OCI-LY1 (cell line): ENCODE measurements around the gene CCM2.

Source experiments
- H2AFZ ChIP-seq: fragments of 200-600 bp; sonication (generic), shearing (Covaris generic); 2 replicates; pipeline ENCODE4 v1.6.0; 2014; ENCODE audit warnings: antibody characterized with exemption, mild to moderate bottlenecking, low read length
- H3F3A ChIP-seq: fragments of 200-600 bp; sonication (generic), shearing (Covaris generic); 2 replicates; pipeline ENCODE4 v1.6.0; 2014; ENCODE audit warnings: mild to moderate bottlenecking, antibody characterized with exemption, low read length, moderate library complexity; ENCODE audit not compliant: insufficient read depth
- H3K27ac ChIP-seq: fragments of 200-600 bp; sonication (generic); 2 replicates; pipeline ENCODE4 v1.5.1; 2014; ENCODE audit warnings: low read length, mixed run types, mild to moderate bottlenecking, low read depth; ENCODE audit not compliant: poor library complexity, severe bottlenecking
- H3K27me3 ChIP-seq: fragments of 200-600 bp; sonication (generic); 2 replicates; pipeline ENCODE4 v1.6.0; 2014; ENCODE audit warnings: antibody characterized with exemption, mild to moderate bottlenecking, low read length, moderate library complexity; ENCODE audit not compliant: insufficient read depth
- H3K36me3 ChIP-seq: fragments of 200-600 bp; sonication (generic); 2 replicates; pipeline ENCODE4 v1.6.1; 2014; ENCODE audit warnings: mild to moderate bottlenecking, antibody characterized with exemption, low read length, moderate library complexity, mixed read lengths; ENCODE audit not compliant: insufficient read depth
- H3K4me1 ChIP-seq: fragments of 200-600 bp; sonication (generic); 2 replicates; pipeline ENCODE4 v1.5.1; 2014; ENCODE audit warnings: mild to moderate bottlenecking, low read length, moderate library complexity; ENCODE audit not compliant: insufficient read depth, severe bottlenecking
- H3K4me2 ChIP-seq: fragments of 200-600 bp; sonication (generic), shearing (Covaris generic); 2 replicates; pipeline ENCODE4 v1.6.1; 2014; ENCODE audit warnings: low read length
- H3K4me3 ChIP-seq: fragments of 200-600 bp; sonication (generic); 2 replicates; pipeline ENCODE4 v1.5.1; 2014; ENCODE audit warnings: low read length, low read depth, mild to moderate bottlenecking, mixed read lengths; ENCODE audit not compliant: poor library complexity, severe bottlenecking
- H3K79me2 ChIP-seq: fragments of 200-600 bp; shearing (Covaris generic); 2 replicates; pipeline ENCODE4 v1.6.1; 2016; ENCODE audit warnings: mixed run types, low read length, mixed read lengths; ENCODE audit not compliant: insufficient read depth
- H3K9ac ChIP-seq: fragments of 200-600 bp; sonication (generic), shearing (Covaris generic); 2 replicates; pipeline ENCODE4 v1.6.1; 2014; ENCODE audit warnings: mild to moderate bottlenecking, low read length, mixed read lengths
- H3K9me2 ChIP-seq: fragments of 200-600 bp; sonication (generic), shearing (Covaris generic); 2 replicates; pipeline ENCODE4 v1.6.1; 2014; ENCODE audit warnings: low read depth, mild to moderate bottlenecking, low read length, mixed read lengths
- H3K9me3 ChIP-seq: fragments of 200-600 bp; shearing (Covaris generic); 2 replicates; pipeline ENCODE4 v1.6.1; 2014; ENCODE audit warnings: low read length, mixed read lengths
- H4K20me1 ChIP-seq: fragments of 200-600 bp; sonication (generic), shearing (Covaris generic); 2 replicates; pipeline ENCODE4 v1.6.0; 2016; ENCODE audit warnings: mild to moderate bottlenecking, low read length; ENCODE audit not compliant: insufficient read depth
- CTCF ChIP-seq: fragments of 200-600 bp; sonication (generic), shearing (Covaris generic); IDR thresholded peaks from 2 replicates; pipeline ENCODE4 v1.5.1; 2017; ENCODE audit warnings: mild to moderate bottlenecking, antibody characterized with exemption, low read length, moderate library complexity, mixed read lengths
- EZH2 ChIP-seq: fragments of 200-600 bp; sonication (generic), shearing (Covaris generic); IDR thresholded peaks from 2 replicates; pipeline ENCODE4 v1.8.0; 2017; ENCODE audit warnings: borderline replicate concordance, mixed run types, mild to moderate bottlenecking, antibody characterized with exemption, low read length, moderate library complexity, mixed read lengths

Gene CCM2

GRCh38 chr7:45055016-45055415, 55.0 kb downstream of the CCM2 start:
- no peaks in the 10 kb centered on the region for H3F3A ChIP-seq
- H3K9ac ChIP-seq: no peak overlapping the region
- no peaks in the 10 kb centered on the region for H3K4me1 ChIP-seq
- no peak overlapping the region for H3K4me2 ChIP-seq
- H3K36me3 ChIP-seq: peaks cover 80% of the 10 kb centered on the region
- H3K9me3 ChIP-seq: no peaks in the 10 kb centered on the region; the same call in 1 of the 2 replicates
- no peak for TF ChIP-seq CTCF
- no peak for TF ChIP-seq EZH2
- peaks cover 5% of the 10 kb centered on the region; the same call in 1 of the 2 replicates for H4K20me1 ChIP-seq
- H3K9me2 ChIP-seq: no peaks in the 10 kb centered on the region
- H3K4me3 ChIP-seq: no peak overlapping the region
- H3K27me3 ChIP-seq: no peaks in the 10 kb centered on the region
- no peak overlapping the region for H2AFZ ChIP-seq
- peaks cover 86% of the 10 kb centered on the region for H3K79me2 ChIP-seq
- H3K27ac ChIP-seq: no peak overlapping the region

- no peaks in the 10 kb centered on the region; the same call in 1 of the 2 replicates for H3K9me3 ChIP-seq
- TF ChIP-seq EZH2: no peak
- TF ChIP-seq CTCF: no peak
- H3K9ac ChIP-seq: no peak overlapping the region
- no peaks in the 10 kb centered on the region for H3F3A ChIP-seq
- no peak overlapping the region for H2AFZ ChIP-seq
- H3K4me1 ChIP-seq: no peaks in the 10 kb centered on the region
- peaks cover 9% of the 10 kb centered on the region; the same call in 1 of the 2 replicates for H4K20me1 ChIP-seq
- no peak overlapping the region for H3K4me3 ChIP-seq
- H3K27ac ChIP-seq: no peak overlapping the region
- H3K36me3 ChIP-seq: peaks cover 80% of the 10 kb centered on the region
- H3K79me2 ChIP-seq: peaks cover 86% of the 10 kb centered on the region
- H3K27me3 ChIP-seq: no peaks in the 10 kb centered on the region
- H3K4me2 ChIP-seq: no peak overlapping the region
- H3K9me2 ChIP-seq: no peaks in the 10 kb centered on the region
Observed at GRCh38 chr7:45055594-45056219, 55.7 kb downstream of the CCM2 start.

- Histone ChIP-seq H3K27ac (no peak overlapping the region), H4K20me1 (peaks cover 9% of the 10 kb centered on the region; the same call in 1 of the 2 replicates), H3K4me3 (no peak overlapping the region), H3K9ac (no peak overlapping the region), H3F3A (no peaks in the 10 kb centered on the region), H3K27me3 (no peaks in the 10 kb centered on the region), H3K9me2 (no peaks in the 10 kb centered on the region), H3K4me2 (no peak overlapping the region), H2AFZ (no peak overlapping the region), H3K36me3 (peaks cover 85% of the 10 kb centered on the region), H3K9me3 (no peaks in the 10 kb centered on the region; the same call in 1 of the 2 replicates), H3K79me2 (peaks cover 94% of the 10 kb centered on the region), H3K4me1 (no peaks in the 10 kb centered on the region)
- TF ChIP-seq EZH2: no peak
Observed at GRCh38 chr7:45057878-45058277, 57.9 kb downstream of the CCM2 start.

GRCh38 chr7:45060295-45060694, 60.3 kb downstream of the CCM2 start:
- Histone ChIP-seq H3K4me2 (no peak overlapping the region), H3K36me3 (peaks cover 85% of the 10 kb centered on the region), H3K4me1 (no peaks in the 10 kb centered on the region), H3K9me2 (no peaks in the 10 kb centered on the region), H3K9me3 (no peaks in the 10 kb centered on the region; the same call in 1 of the 2 replicates), H3K4me3 (no peak overlapping the region), H4K20me1 (peaks cover 9% of the 10 kb centered on the region; the same call in 1 of the 2 replicates), H2AFZ (no peak overlapping the region), H3K79me2 (peaks cover 78% of the 10 kb centered on the region), H3K27me3 (no peaks in the 10 kb centered on the region), H3F3A (no peaks in the 10 kb centered on the region), H3K27ac (no peak overlapping the region), H3K9ac (no peak overlapping the region)
- TF ChIP-seq CTCF (no peak), EZH2 (no peak)
